Stomach (tissue), 4 donors: Measurements from ENCODE around the gene MEG3.

Experiments used
- CTCF ChIP-seq, 7 experiments: fragments of 450-650 bp in 4 of 7; fragments of 200-600 bp in 3 of 7; sonication (generic) in 3 of 7; IDR thresholded peaks; one replicate each; pipeline ENCODE4 v1.5.1; 2016 to 2019; ENCODE audit warnings: antibody characterized with exemption in 7 of 7, control low read depth in 2 of 7, mild to moderate bottlenecking in 1 of 7
- POLR2A ChIP-seq, 4 donors: fragments of 450-650 bp; IDR thresholded peaks; one replicate each; pipeline ENCODE4 v1.6.1; 2016; ENCODE audit warnings: antibody characterized with exemption in 4 of 4, control low read depth in 2 of 4, mild to moderate bottlenecking in 1 of 4, moderate library complexity in 1 of 4
- POLR2AphosphoS5 ChIP-seq, 3 donors: sonication (generic); formaldehyde crosslinking; IDR thresholded peaks; one replicate each; pipeline ENCODE4 v1.6.1; 2016; ENCODE audit warnings: antibody characterized with exemption in 3 of 3

- no peak for TF ChIP-seq CTCF (IDR thresholded peaks at IDR 0.05)
- no peak for TF ChIP-seq POLR2A (IDR thresholded peaks at IDR 0.05)
- TF ChIP-seq POLR2AphosphoS5 (IDR thresholded peaks at IDR 0.05) = no peak
Observed at GRCh38 chr14:100865682-100866591, 40.0 kb downstream of the MEG3 start.
